ENCODE measurements around the gene VPS13D. TPM values are rescaled to one million over a fixed set of nuclear protein-coding genes. Genes with fewer than 3 reads are reported as not detected.

Gene VPS13D
- total and polyA plus RNA-seq, 3 donors from 2014 or later = 51.9 to 125 (median 86.8) TPM

GRCh38 chr1:12444329-12444841 lies 214.6 kb downstream of the VPS13D start:
- no peak overlapping the region for H3K4me3 ChIP-seq
- no peaks in the 10 kb centered on the region for H3K9me3 ChIP-seq
- no peak for DNase-seq
- TF ChIP-seq, protein P1, sequence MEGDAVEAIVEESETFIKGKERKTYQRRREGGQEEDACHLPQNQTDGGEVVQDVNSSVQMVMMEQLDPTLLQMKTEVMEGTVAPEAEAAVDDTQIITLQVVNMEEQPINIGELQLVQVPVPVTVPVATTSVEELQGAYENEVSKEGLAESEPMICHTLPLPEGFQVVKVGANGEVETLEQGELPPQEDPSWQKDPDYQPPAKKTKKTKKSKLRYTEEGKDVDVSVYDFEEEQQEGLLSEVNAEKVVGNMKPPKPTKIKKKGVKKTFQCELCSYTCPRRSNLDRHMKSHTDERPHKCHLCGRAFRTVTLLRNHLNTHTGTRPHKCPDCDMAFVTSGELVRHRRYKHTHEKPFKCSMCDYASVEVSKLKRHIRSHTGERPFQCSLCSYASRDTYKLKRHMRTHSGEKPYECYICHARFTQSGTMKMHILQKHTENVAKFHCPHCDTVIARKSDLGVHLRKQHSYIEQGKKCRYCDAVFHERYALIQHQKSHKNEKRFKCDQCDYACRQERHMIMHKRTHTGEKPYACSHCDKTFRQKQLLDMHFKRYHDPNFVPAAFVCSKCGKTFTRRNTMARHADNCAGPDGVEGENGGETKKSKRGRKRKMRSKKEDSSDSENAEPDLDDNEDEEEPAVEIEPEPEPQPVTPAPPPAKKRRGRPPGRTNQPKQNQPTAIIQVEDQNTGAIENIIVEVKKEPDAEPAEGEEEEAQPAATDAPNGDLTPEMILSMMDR (IDR thresholded peaks at IDR 0.05) = no peak
- TF ChIP-seq POLR2A (IDR thresholded peaks at IDR 0.05) = no peak
- peaks cover 28% of the 10 kb centered on the region for H3K4me1 ChIP-seq
- no peaks in the 10 kb centered on the region for H3K36me3 ChIP-seq (ENCODE audit: low read depth, missing control alignments)
- no peaks in the 10 kb centered on the region for H3K27me3 ChIP-seq
- 91 to 94% methylated on average over 4 of the region's 4 CpGs for WGBS, 2 donors
- intact Hi-C loops (cut with DNase I; ENCODE audit: low total_unique reads) = no loop called here
- no peak overlapping the region for H3K27ac ChIP-seq

DNA sequence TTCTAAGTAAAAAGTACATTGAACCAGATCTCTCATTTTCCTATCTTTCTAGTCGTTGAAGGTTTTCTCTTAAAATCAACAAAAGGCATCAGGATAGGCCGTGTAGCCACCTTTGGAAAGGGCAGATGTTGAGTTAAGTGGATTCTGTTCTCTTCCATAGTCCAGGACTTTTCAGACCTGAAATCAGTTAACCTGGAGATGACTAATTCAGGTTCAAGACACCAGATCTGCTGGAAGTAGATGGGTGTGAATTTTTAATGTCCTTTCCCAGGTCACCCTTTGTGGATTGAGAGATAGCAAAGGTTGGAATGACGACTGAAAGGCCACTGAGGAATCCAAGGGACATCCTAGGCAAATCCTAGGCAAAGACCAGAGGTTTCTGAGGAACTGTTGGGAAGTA lies 215.4 kb downstream of the VPS13D start:
- no peaks in the 10 kb centered on the region for H3K27me3 ChIP-seq
- H3K4me1 ChIP-seq = peaks cover 36% of the 10 kb centered on the region
- no peak for DNase-seq
- WGBS, 2 donors = 71 to 77% methylated on average over 3 of the region's 3 CpGs
- H3K4me3 ChIP-seq = no peak overlapping the region
- TF ChIP-seq, protein P1 (IDR thresholded peaks at IDR 0.05) = no peak
- no peak for TF ChIP-seq POLR2A (IDR thresholded peaks at IDR 0.05)
- no peaks in the 10 kb centered on the region for H3K9me3 ChIP-seq
- H3K27ac ChIP-seq = no peak overlapping the region
- H3K36me3 ChIP-seq (ENCODE audit: low read depth, missing control alignments) = no peaks in the 10 kb centered on the region
- intact Hi-C loops (cut with DNase I; ENCODE audit: low total_unique reads) = no loop called here

- no peak for TF ChIP-seq POLR2A (IDR thresholded peaks at IDR 0.05)
- TF ChIP-seq, protein P1 (IDR thresholded peaks at IDR 0.05) = no peak
- intact Hi-C loops (cut with DNase I; ENCODE audit: low total_unique reads) = no loop called here
- Histone ChIP-seq H3K9me3 (no peaks in the 10 kb centered on the region), H3K27me3 (no peaks in the 10 kb centered on the region), H3K27ac (peak overlapping the region in 1 of 2 donors; percentile 5), H3K4me3 (no peak overlapping the region), H3K4me1 (peaks cover 49% of the 10 kb centered on the region), H3K36me3 (ENCODE audit: low read depth, missing control alignments) (no peaks in the 10 kb centered on the region)
- no peak for DNase-seq
- WGBS, 2 donors = 87 to 91% methylated on average over 2 of the region's 2 CpGs
Observed at GRCh38 chr1:12446593-12446992, 216.8 kb downstream of the VPS13D start.

DNA sequence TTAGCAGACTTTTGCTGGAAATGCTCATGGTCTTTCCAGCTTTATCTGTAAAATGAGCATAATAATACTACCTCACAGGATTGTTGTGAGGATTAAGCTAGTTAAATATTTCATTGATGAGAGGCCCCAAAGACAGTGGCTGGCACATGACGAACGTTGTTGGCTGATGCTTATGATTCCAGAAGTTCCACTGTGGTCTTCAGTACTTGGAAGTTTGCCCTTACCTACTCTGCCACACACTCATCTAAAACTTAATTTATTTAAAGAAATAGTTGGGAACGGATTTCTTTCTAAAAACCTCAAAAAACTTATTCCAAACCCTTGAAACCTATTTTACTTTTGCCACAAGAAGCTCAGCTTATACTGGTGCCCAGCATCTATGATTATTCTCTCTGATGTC lies 217.5 kb downstream of the VPS13D start:
- H3K4me3 ChIP-seq = no peak overlapping the region
- no peak for DNase-seq
- no peaks in the 10 kb centered on the region for H3K27me3 ChIP-seq
- no peaks in the 10 kb centered on the region for H3K36me3 ChIP-seq (ENCODE audit: low read depth, missing control alignments)
- H3K9me3 ChIP-seq = no peaks in the 10 kb centered on the region
- TF ChIP-seq, protein P1 (IDR thresholded peaks at IDR 0.05) = no peak
- TF ChIP-seq POLR2A (IDR thresholded peaks at IDR 0.05) = no peak
- peaks cover 54% of the 10 kb centered on the region for H3K4me1 ChIP-seq
- WGBS, 2 donors = 47 to 64% methylated on average over 3 of the region's 3 CpGs
- H3K27ac ChIP-seq = peak overlapping the region; percentile 34 to 77
- intact Hi-C loops (cut with DNase I; ENCODE audit: low total_unique reads) = no loop called here

GRCh38 chr1:12447849-12448312 lies 218.1 kb downstream of the VPS13D start:
- peaks cover 54% of the 10 kb centered on the region for H3K4me1 ChIP-seq
- TF ChIP-seq, protein P1 (IDR thresholded peaks at IDR 0.05) = no peak
- no peak for TF ChIP-seq POLR2A (IDR thresholded peaks at IDR 0.05)
- no peaks in the 10 kb centered on the region for H3K36me3 ChIP-seq (ENCODE audit: low read depth, missing control alignments)
- no peaks in the 10 kb centered on the region for H3K27me3 ChIP-seq
- peak overlapping the region; percentile 42 to 77 for H3K27ac ChIP-seq
- no peak overlapping the region for H3K4me3 ChIP-seq
- no peak for DNase-seq
- intact Hi-C loops (cut with DNase I; ENCODE audit: low total_unique reads) = no loop called here
- no peaks in the 10 kb centered on the region for H3K9me3 ChIP-seq
- 54 to 61% methylated on average over 7 of the region's 7 CpGs for WGBS, 2 donors

Measured in testis (tissue), 3 donors.